SK-N-MC (cell line): ENCODE data around the gene PPRC1.

Experiments used
- DNase-seq: peaks from one replicate; pipeline ENCODE4 v3.0.0-alpha.2; 2011; ENCODE audit warnings: low read depth, low spot score
- H3K27ac ChIP-seq: fragments of 200-600 bp; sonication (generic); 2 replicates; pipeline ENCODE4 v1.5.1; 2016; ENCODE audit warnings: mixed run types
- H3K36me3 ChIP-seq: fragments of 200-600 bp; sonication (generic); 2 replicates; pipeline ENCODE4 v1.6.1; 2017; ENCODE audit warnings: antibody characterized with exemption, low read length, mixed read lengths; ENCODE audit not compliant: insufficient read depth
- H3K4me3 ChIP-seq: fragments of 200-600 bp; sonication (generic); 2 replicates; pipeline ENCODE4 v1.5.1; 2016
- H3K9ac ChIP-seq: fragments of 200-600 bp; sonication (generic); 2 replicates; pipeline ENCODE4 v1.8.0; 2017; ENCODE audit warnings: mixed run types, mixed read lengths; ENCODE audit not compliant: insufficient read length
- H3K9me3 ChIP-seq: fragments of 200-600 bp; sonication (generic); 2 replicates; pipeline ENCODE4 v1.6.1; 2017; ENCODE audit warnings: low read depth, mild to moderate bottlenecking, antibody characterized with exemption, low read length, moderate library complexity, mixed read lengths
- EZH2 ChIP-seq: fragments of 200-600 bp; sonication (generic); IDR thresholded peaks from one replicate; pipeline ENCODE4 v1.6.1; 2017; ENCODE audit warnings: antibody characterized with exemption
- FOXP2 ChIP-seq: optimal IDR thresholded peaks from 2 replicates; pipeline ENCODE3; 2011; ENCODE audit warnings: mild to moderate bottlenecking, moderate library complexity; ENCODE audit not compliant: insufficient read depth; ENCODE audit errors: extremely low read length, control extremely low read depth
- POLR2AphosphoS5 ChIP-seq: IDR thresholded peaks from 2 replicates; pipeline ENCODE4 v1.6.1; 2012; ENCODE audit warnings: mild to moderate bottlenecking, low read depth, low read length, borderline replicate concordance

Gene PPRC1

DNA sequence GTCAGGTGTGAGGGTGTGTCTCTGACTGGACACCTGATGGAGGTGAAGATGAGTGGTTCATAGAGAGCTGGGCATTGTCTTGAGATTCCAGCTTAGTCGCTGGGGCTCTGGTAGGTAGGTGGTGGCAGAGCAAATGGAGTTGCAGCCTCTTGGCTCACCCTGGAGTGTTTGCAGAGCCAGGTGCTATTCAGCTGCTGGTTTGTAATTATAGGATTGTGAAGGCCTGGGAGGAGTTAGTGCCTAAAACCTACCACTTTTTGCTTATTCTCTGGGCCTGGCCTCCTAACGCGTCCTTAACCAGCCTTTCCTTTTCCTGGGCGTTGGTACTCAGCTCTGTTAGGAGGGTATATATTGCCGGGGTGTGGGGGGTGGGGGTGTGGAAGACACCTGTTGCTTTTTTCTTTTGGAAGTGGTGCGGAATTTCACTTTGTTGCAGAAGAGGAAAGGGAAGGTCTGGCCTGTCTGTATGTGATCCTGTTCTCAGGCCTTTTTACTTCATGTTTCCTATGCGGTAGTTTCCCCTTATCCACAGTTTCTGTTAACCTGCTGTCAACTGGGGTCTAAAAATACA is 3.2 kb downstream of the PPRC1 start:
- no peak overlapping the region for H3K4me3 ChIP-seq
- peaks cover 34% of the 10 kb centered on the region for H3K36me3 ChIP-seq
- no peak for DNase-seq
- no peaks in the 10 kb centered on the region for H3K9me3 ChIP-seq
- TF ChIP-seq POLR2AphosphoS5, result no peak
- no peak for TF ChIP-seq EZH2
- TF ChIP-seq FOXP2, result no peak
- no peak overlapping the region for H3K9ac ChIP-seq
- H3K27ac ChIP-seq, result no peak overlapping the region

- Histone ChIP-seq H3K9ac (no peak overlapping the region), H3K36me3 (peaks cover 58% of the 10 kb centered on the region), H3K9me3 (no peaks in the 10 kb centered on the region), H3K27ac (no peak overlapping the region), H3K4me3 (no peak overlapping the region)
- TF ChIP-seq FOXP2 (no peak), EZH2 (no peak), POLR2AphosphoS5 (no peak)
- no peak for DNase-seq
Measured at GRCh38 chr10:102139281-102140110, 6.7 kb downstream of the PPRC1 start.

- no peaks in the 10 kb centered on the region for H3K9me3 ChIP-seq
- H3K9ac ChIP-seq, result no peak overlapping the region
- DNase-seq, result no peak
- H3K36me3 ChIP-seq, result peaks cover 60% of the 10 kb centered on the region
- TF ChIP-seq POLR2AphosphoS5 (no peak), EZH2 (no peak), FOXP2 (no peak)
- no peak overlapping the region for H3K4me3 ChIP-seq
- no peak overlapping the region for H3K27ac ChIP-seq
Measured at GRCh38 chr10:102140218-102140617, 7.4 kb downstream of the PPRC1 start.

DNA sequence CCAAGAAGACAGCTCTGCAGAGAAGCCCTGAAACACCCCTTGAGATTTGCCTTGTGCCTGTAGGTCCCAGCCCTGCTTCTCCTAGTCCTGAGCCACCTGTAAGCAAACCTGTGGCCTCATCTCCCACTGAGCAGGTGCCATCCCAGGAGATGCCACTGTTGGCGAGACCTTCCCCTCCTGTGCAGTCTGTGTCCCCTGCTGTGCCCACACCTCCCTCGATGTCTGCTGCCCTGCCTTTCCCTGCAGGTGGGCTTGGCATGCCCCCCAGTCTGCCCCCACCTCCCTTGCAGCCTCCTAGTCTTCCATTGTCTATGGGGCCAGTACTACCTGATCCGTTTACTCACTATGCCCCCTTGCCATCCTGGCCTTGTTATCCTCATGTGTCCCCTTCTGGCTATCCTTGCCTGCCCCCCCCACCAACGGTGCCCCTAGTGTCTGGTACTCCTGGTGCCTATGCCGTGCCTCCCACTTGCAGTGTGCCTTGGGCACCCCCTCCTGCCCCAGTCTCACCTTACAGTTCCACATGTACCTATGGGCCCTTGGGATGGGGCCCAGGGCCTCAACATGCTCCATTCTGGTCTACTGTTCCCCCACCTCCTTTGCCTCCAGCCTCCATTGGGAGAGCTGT is 8.2 kb downstream of the PPRC1 start:
- TF ChIP-seq FOXP2 (no peak), EZH2 (no peak), POLR2AphosphoS5 (no peak)
- H3K27ac ChIP-seq, result no peak overlapping the region
- H3K9ac ChIP-seq, result no peak overlapping the region
- no peak for DNase-seq
- no peak overlapping the region for H3K4me3 ChIP-seq
- peaks cover 60% of the 10 kb centered on the region for H3K36me3 ChIP-seq
- no peaks in the 10 kb centered on the region for H3K9me3 ChIP-seq

GRCh38 chr10:102141583-102142107 is 8.8 kb downstream of the PPRC1 start:
- no peak overlapping the region for H3K4me3 ChIP-seq
- DNase-seq, result no peak
- H3K9ac ChIP-seq, result no peak overlapping the region
- H3K27ac ChIP-seq, result no peak overlapping the region
- H3K36me3 ChIP-seq, result peaks cover 60% of the 10 kb centered on the region
- no peaks in the 10 kb centered on the region for H3K9me3 ChIP-seq
- TF ChIP-seq FOXP2, result no peak
- TF ChIP-seq POLR2AphosphoS5, result no peak
- TF ChIP-seq EZH2, result no peak

GRCh38 chr10:102146971-102147428 is 14.2 kb downstream of the PPRC1 start:
- H3K36me3 ChIP-seq, result peaks cover 39% of the 10 kb centered on the region
- H3K4me3 ChIP-seq, result no peak overlapping the region
- H3K9ac ChIP-seq, result no peak overlapping the region
- H3K27ac ChIP-seq, result no peak overlapping the region
- H3K9me3 ChIP-seq, result no peaks in the 10 kb centered on the region
- DNase-seq, result no peak
- TF ChIP-seq POLR2AphosphoS5 (no peak), EZH2 (no peak), FOXP2 (no peak)

GRCh38 chr10:102147561-102147960 is 14.7 kb downstream of the PPRC1 start:
- DNase-seq, result no peak
- H3K36me3 ChIP-seq, result peaks cover 39% of the 10 kb centered on the region

DNA sequence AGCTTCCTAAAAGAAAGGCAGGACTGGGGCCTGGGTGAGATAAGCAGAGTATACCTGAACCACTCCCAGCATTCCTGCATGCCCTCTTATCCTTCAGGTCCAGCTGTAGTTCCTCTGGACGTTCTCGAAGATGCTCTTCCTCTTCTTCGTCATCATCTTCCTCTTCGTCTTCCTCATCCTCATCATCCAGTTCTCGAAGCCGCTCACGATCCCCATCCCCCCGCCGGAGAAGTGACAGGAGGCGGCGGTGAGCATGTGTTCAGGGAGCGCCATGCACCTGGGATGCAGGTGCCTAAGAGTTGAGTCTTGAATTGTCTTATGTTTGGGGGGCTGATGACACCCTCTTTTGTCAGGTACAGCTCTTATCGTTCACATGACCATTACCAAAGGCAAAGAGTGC is 15.4 kb downstream of the PPRC1 start:
- no peak overlapping the region for H3K27ac ChIP-seq
- no peaks in the 10 kb centered on the region for H3K9me3 ChIP-seq
- peaks cover 34% of the 10 kb centered on the region for H3K36me3 ChIP-seq
- DNase-seq, result no peak
- H3K4me3 ChIP-seq, result no peak overlapping the region
- TF ChIP-seq POLR2AphosphoS5 (no peak), FOXP2 (no peak), EZH2 (no peak)
- no peak overlapping the region for H3K9ac ChIP-seq

More at GRCh38 chr10:102147561-102147960, 14.7 kb downstream of the PPRC1 start:
- H3K4me3 ChIP-seq, result no peak overlapping the region
- H3K27ac ChIP-seq, result no peak overlapping the region
- no peak overlapping the region for H3K9ac ChIP-seq
- no peaks in the 10 kb centered on the region for H3K9me3 ChIP-seq
- TF ChIP-seq EZH2, result no peak
- TF ChIP-seq POLR2AphosphoS5, result no peak
- TF ChIP-seq FOXP2, result no peak
